SJCRH30 (cell line): Measurements from ENCODE around the gene RGL2. TPM values are rescaled to one million over a fixed set of nuclear protein-coding genes. Genes with fewer than 3 reads are reported as not detected.
"Not testable (repeated sequence)": the region's sequence is repeated elsewhere in the genome, so short reads cannot be mapped to it uniquely, and the experiment has no call there.

Source experiments
- DNase-seq, 2 experiments: peaks; one replicate each; pipeline ENCODE4 v3.0.0-alpha.2; 2015 to 2020
- H3K27ac ChIP-seq: fragments of 250-450 bp; sonication (Bioruptor Pico); 2 replicates; pipeline ENCODE4 v1.5.1; 2020; ENCODE audit warnings: mild to moderate bottlenecking, moderate library complexity
- H3K27me3 ChIP-seq: fragments of 250-450 bp; sonication (Bioruptor Pico); 2 replicates; pipeline ENCODE4 v1.5.1; 2020; ENCODE audit warnings: mild to moderate bottlenecking, moderate library complexity
- H3K36me3 ChIP-seq: fragments of 250-450 bp; sonication (Bioruptor Pico); 2 replicates; pipeline ENCODE4 v1.5.1; 2020; ENCODE audit warnings: mild to moderate bottlenecking, moderate library complexity
- H3K4me1 ChIP-seq: fragments of 250-450 bp; sonication (Bioruptor Pico); 2 replicates; pipeline ENCODE4 v1.5.1; 2020; ENCODE audit warnings: mild to moderate bottlenecking, moderate library complexity
- H3K4me3 ChIP-seq: fragments of 250-450 bp; sonication (Bioruptor Pico); 2 replicates; pipeline ENCODE4 v1.5.1; 2020; ENCODE audit warnings: mild to moderate bottlenecking, moderate library complexity
- H3K9me3 ChIP-seq: fragments of 250-450 bp; sonication (Bioruptor Pico); replicated peaks from 2 replicates; pipeline ENCODE4 v1.5.1; 2020; ENCODE audit warnings: mild to moderate bottlenecking, moderate library complexity
- total RNA-seq: library from RNA; depleted of rRNA; stranded (reverse); fragments of >200 nt; shearing (Covaris generic); gene quantifications from 2 replicates; pipeline ENCODE4 v1.2.3, GENCODE V29; 2014

Gene RGL2
- total RNA-seq, 1 experiment from 2014 or later, result 20.9 TPM

GRCh38 chr6:33289784-33290315 is 8.9 kb downstream of the RGL2 start:
- DNase-seq, result no peak
- peaks cover 21% of the 10 kb centered on the region for H3K36me3 ChIP-seq

GRCh38 chr6:33288921-33289783 is 9.6 kb downstream of the RGL2 start, which contains the start of the genes PFDN6 and WDR46:
Gene PFDN6 (plus strand): TSS chr6:33289601. CDS start chr6:33289857, 256 bp downstream.
Gene WDR46 (minus strand): TSS chr6:33289239. CDS start chr6:33289170, 69 bp downstream.
- Histone ChIP-seq H3K27me3 (no peaks in the 10 kb centered on the region), H3K27ac (peak within 1 kb of the TSS; percentile 25), H3K36me3 (peaks cover 25% of the 10 kb centered on the region), H3K9me3 (no peaks in the 10 kb centered on the region), H3K4me3 (peak within 1 kb of the TSS; percentile 73), H3K4me1 (peaks cover 7% of the 10 kb centered on the region; the same call in 1 of the 2 replicates)
- DNase-seq, result peak; percentile 83 to 90

More at GRCh38 chr6:33289784-33290315, 8.9 kb downstream of the RGL2 start:
- Histone ChIP-seq H3K27ac (peak overlapping the region; percentile 25), H3K4me1 (peaks cover 7% of the 10 kb centered on the region; the same call in 1 of the 2 replicates), H3K4me3 (peak overlapping the region; percentile 73), H3K9me3 (no peaks in the 10 kb centered on the region), H3K27me3 (no peaks in the 10 kb centered on the region)

GRCh38 chr6:33288141-33288920 is 10.4 kb downstream of the RGL2 start:
- H3K27ac ChIP-seq, result peak overlapping the region; percentile 25; the same call in 1 of the 2 replicates
- H3K4me1 ChIP-seq, result peaks cover 7% of the 10 kb centered on the region; the same call in 1 of the 2 replicates
- no peaks in the 10 kb centered on the region for H3K27me3 ChIP-seq
- DNase-seq, result no peak
- peak overlapping the region; percentile 73 for H3K4me3 ChIP-seq
- no peaks in the 10 kb centered on the region for H3K9me3 ChIP-seq
- peaks cover 31% of the 10 kb centered on the region for H3K36me3 ChIP-seq

- Histone ChIP-seq H3K27ac (no peak overlapping the region), H3K4me1 (peaks cover 7% of the 10 kb centered on the region; the same call in 1 of the 2 replicates), H3K27me3 (no peaks in the 10 kb centered on the region), H3K9me3 (no peaks in the 10 kb centered on the region), H3K4me3 (no peak overlapping the region), H3K36me3 (peaks cover 34% of the 10 kb centered on the region)
- DNase-seq, result no peak
These were observed 11.5 kb downstream of the RGL2 start for GRCh38 chr6:33286946-33287914.

GRCh38 chr6:33285214-33285613 is 13.5 kb downstream of the RGL2 start:
- not testable (repeated sequence) for H3K4me3 ChIP-seq, H3K27me3 ChIP-seq, H3K4me1 ChIP-seq, H3K9me3 ChIP-seq, DNase-seq, H3K27ac ChIP-seq
- peaks cover 34% of the 10 kb centered on the region for H3K36me3 ChIP-seq

- Histone ChIP-seq H3K4me3 (no peak overlapping the region), H3K9me3 (no peaks in the 10 kb centered on the region), H3K36me3 (peaks cover 42% of the 10 kb centered on the region)
These were observed 18.2 kb downstream of the RGL2 start for GRCh38 chr6:33280539-33280938.

GRCh38 chr6:33279971-33280511 is 18.7 kb downstream of the RGL2 start:
- Histone ChIP-seq H3K9me3 (no peaks in the 10 kb centered on the region), H3K36me3 (peaks cover 47% of the 10 kb centered on the region), H3K4me3 (no peak overlapping the region), H3K27ac (no peak overlapping the region), H3K4me1 (no peaks in the 10 kb centered on the region), H3K27me3 (no peaks in the 10 kb centered on the region)
- DNase-seq, result peak; percentile 74 to 80

More at GRCh38 chr6:33280539-33280938, 18.2 kb downstream of the RGL2 start:
- DNase-seq, result no peak
- no peak overlapping the region for H3K27ac ChIP-seq
- no peaks in the 10 kb centered on the region for H3K4me1 ChIP-seq
- H3K27me3 ChIP-seq, result no peaks in the 10 kb centered on the region

- no peak for DNase-seq
- peaks cover 4% of the 10 kb centered on the region; the same call in 1 of the 2 replicates for H3K4me1 ChIP-seq
- no peaks in the 10 kb centered on the region for H3K9me3 ChIP-seq
- H3K36me3 ChIP-seq, result peaks cover 50% of the 10 kb centered on the region
- H3K4me3 ChIP-seq, result no peak overlapping the region
- H3K27ac ChIP-seq, result no peak overlapping the region
- no peaks in the 10 kb centered on the region for H3K27me3 ChIP-seq
These were observed 19.5 kb downstream of the RGL2 start for GRCh38 chr6:33279257-33279695.

- H3K27ac ChIP-seq, result no peak overlapping the region
- peaks cover 4% of the 10 kb centered on the region; the same call in 1 of the 2 replicates for H3K4me1 ChIP-seq
- peaks cover 52% of the 10 kb centered on the region for H3K36me3 ChIP-seq
- no peaks in the 10 kb centered on the region for H3K9me3 ChIP-seq
- H3K27me3 ChIP-seq, result no peaks in the 10 kb centered on the region
- H3K4me3 ChIP-seq, result no peak overlapping the region
- DNase-seq, result no peak
These were observed 19.9 kb downstream of the RGL2 start for GRCh38 chr6:33278810-33279209.

GRCh38 chr6:33278392-33278741 is 20.4 kb downstream of the RGL2 start:
- Histone ChIP-seq H3K36me3 (peaks cover 52% of the 10 kb centered on the region), H3K27me3 (no peaks in the 10 kb centered on the region), H3K4me3 (no peak overlapping the region), H3K4me1 (peaks cover 4% of the 10 kb centered on the region), H3K27ac (no peak overlapping the region), H3K9me3 (no peaks in the 10 kb centered on the region)
- DNase-seq, result no peak

- H3K36me3 ChIP-seq, result peaks cover 54% of the 10 kb centered on the region
- no peak overlapping the region for H3K4me3 ChIP-seq
- peak in 1 of 2 experiments; percentile 29 for DNase-seq
- H3K4me1 ChIP-seq, result peaks cover 7% of the 10 kb centered on the region
- no peak overlapping the region for H3K27ac ChIP-seq
- H3K27me3 ChIP-seq, result no peaks in the 10 kb centered on the region
- no peaks in the 10 kb centered on the region for H3K9me3 ChIP-seq
These were observed 20.9 kb downstream of the RGL2 start for GRCh38 chr6:33277663-33278391.

GRCh38 chr6:33276864-33277662 is 21.7 kb downstream of the RGL2 start, which contains the start of gene B3GALT4:
Gene B3GALT4 (plus strand): TSS chr6:33277123. CDS start chr6:33277420, 297 bp downstream.
- H3K36me3 ChIP-seq, result peaks cover 61% of the 10 kb centered on the region
- peaks cover 7% of the 10 kb centered on the region for H3K4me1 ChIP-seq
- DNase-seq, result peak; percentile 42 to 43
- H3K27ac ChIP-seq, result no peak within 1 kb of the TSS
- H3K4me3 ChIP-seq, result no peak within 1 kb of the TSS
- no peaks in the 10 kb centered on the region for H3K9me3 ChIP-seq
- H3K27me3 ChIP-seq, result no peaks in the 10 kb centered on the region
